ENCODE measurements around the gene FYCO1.

Gene FYCO1

GRCh38 chr3:45965253-45965652 is 30.4 kb downstream of the FYCO1 start:
- DNase-seq (ENCODE audit: low read depth in 1 of 2, low spot score in 1 of 2), result no peak

GRCh38 chr3:45964139-45964538 is 31.5 kb downstream of the FYCO1 start:
- DNase-seq (ENCODE audit: low read depth in 1 of 2, low spot score in 1 of 2), result no peak

GRCh38 chr3:45962033-45962432 is 33.6 kb downstream of the FYCO1 start:
- no peak for DNase-seq (ENCODE audit: low read depth in 1 of 2, low spot score in 1 of 2)

GRCh38 chr3:45960289-45960688 is 35.3 kb downstream of the FYCO1 start:
- DNase-seq (ENCODE audit: low read depth in 1 of 2, low spot score in 1 of 2), result no peak

GRCh38 chr3:45959201-45959600 is 36.4 kb downstream of the FYCO1 start:
- DNase-seq (ENCODE audit: low read depth in 1 of 2, low spot score in 1 of 2), result no peak

- DNase-seq (ENCODE audit: low read depth in 1 of 2, low spot score in 1 of 2), result no peak
Measured at GRCh38 chr3:45958321-45958791, 37.3 kb downstream of the FYCO1 start.

GRCh38 chr3:45957586-45957985 is 38.0 kb downstream of the FYCO1 start:
- DNase-seq (ENCODE audit: low read depth in 1 of 2, low spot score in 1 of 2), result no peak

- no peak for DNase-seq (ENCODE audit: low read depth in 1 of 2, low spot score in 1 of 2)
Measured at GRCh38 chr3:45955706-45956105, 39.9 kb downstream of the FYCO1 start.

GRCh38 chr3:45955017-45955647 is 40.5 kb downstream of the FYCO1 start:
- DNase-seq (ENCODE audit: low read depth in 1 of 2, low spot score in 1 of 2), result no peak

- no peak for DNase-seq (ENCODE audit: low read depth in 1 of 2, low spot score in 1 of 2)
Measured at GRCh38 chr3:45954306-45954705, 41.3 kb downstream of the FYCO1 start.

GRCh38 chr3:45953536-45953935 is 42.1 kb downstream of the FYCO1 start:
- no peak for DNase-seq (ENCODE audit: low read depth in 1 of 2, low spot score in 1 of 2)

GRCh38 chr3:45952456-45952855 is 43.2 kb downstream of the FYCO1 start:
- no peak for DNase-seq (ENCODE audit: low read depth in 1 of 2, low spot score in 1 of 2)

GRCh38 chr3:45951946-45952345 is 43.7 kb downstream of the FYCO1 start:
- DNase-seq (ENCODE audit: low read depth in 1 of 2, low spot score in 1 of 2), result no peak

- no peak for DNase-seq (ENCODE audit: low read depth in 1 of 2, low spot score in 1 of 2)
Measured at GRCh38 chr3:45950686-45951600, 44.7 kb downstream of the FYCO1 start.

GRCh38 chr3:45950131-45950530 is 45.5 kb downstream of the FYCO1 start:
- no peak for DNase-seq (ENCODE audit: low read depth in 1 of 2, low spot score in 1 of 2)

- no peak for DNase-seq (ENCODE audit: low read depth in 1 of 2, low spot score in 1 of 2)
Measured at GRCh38 chr3:45949432-45949831, 46.2 kb downstream of the FYCO1 start.

- DNase-seq (ENCODE audit: low read depth in 1 of 2, low spot score in 1 of 2), result no peak
Measured at GRCh38 chr3:45948881-45949280, 46.7 kb downstream of the FYCO1 start.

- DNase-seq (ENCODE audit: low read depth in 1 of 2, low spot score in 1 of 2), result no peak
Measured at GRCh38 chr3:45948311-45948781, 47.3 kb downstream of the FYCO1 start.

GRCh38 chr3:45947361-45947760 is 48.3 kb downstream of the FYCO1 start:
- DNase-seq (ENCODE audit: low read depth in 1 of 2, low spot score in 1 of 2), result no peak

- no peak for DNase-seq (ENCODE audit: low read depth in 1 of 2, low spot score in 1 of 2)
Measured at GRCh38 chr3:45946875-45947274, 48.7 kb downstream of the FYCO1 start.

- DNase-seq (ENCODE audit: low read depth in 1 of 2, low spot score in 1 of 2), result no peak
Measured at GRCh38 chr3:45946307-45946706, 49.3 kb downstream of the FYCO1 start.
